PFSK-1 (cell line): ENCODE measurements around the gene DPF3.

ENCODE experiments used
- FOXP2 ChIP-seq: optimal IDR thresholded peaks from 2 replicates; pipeline ENCODE3; 2011; ENCODE audit warnings: borderline replicate concordance, control low read depth, inconsistent platforms; ENCODE audit not compliant: insufficient read depth; ENCODE audit errors: extremely low read length, extremely low read depth
- POLR2AphosphoS5 ChIP-seq: IDR thresholded peaks from 2 replicates; pipeline ENCODE4 v1.6.1; 2012; ENCODE audit warnings: low read depth, mild to moderate bottlenecking, control low read depth, low read length, moderate library complexity
- SIN3A ChIP-seq: IDR thresholded peaks from 2 replicates; pipeline ENCODE4 v1.6.1; 2012; ENCODE audit warnings: mild to moderate bottlenecking, low read length, moderate library complexity, borderline replicate concordance; ENCODE audit not compliant: insufficient read depth
- TAF1 ChIP-seq: IDR thresholded peaks from 2 replicates; pipeline ENCODE4 v1.6.1; 2012; ENCODE audit warnings: low read length, control low read depth, borderline replicate concordance; ENCODE audit not compliant: insufficient read depth
- TF ChIP-seq, protein P1 (sequence below), 2 experiments: IDR thresholded peaks; 2 replicates each; pipeline versions ENCODE4 v1.6.1 to v1.8.0; 2011 to 2012; ENCODE audit warnings: low read depth in 2 of 2, low read length in 2 of 2, control low read depth in 1 of 2, inconsistent platforms in 1 of 2, mild to moderate bottlenecking in 1 of 2, moderate library complexity in 1 of 2; ENCODE audit not compliant: insufficient read depth in 1 of 2

Gene DPF3

DNA sequence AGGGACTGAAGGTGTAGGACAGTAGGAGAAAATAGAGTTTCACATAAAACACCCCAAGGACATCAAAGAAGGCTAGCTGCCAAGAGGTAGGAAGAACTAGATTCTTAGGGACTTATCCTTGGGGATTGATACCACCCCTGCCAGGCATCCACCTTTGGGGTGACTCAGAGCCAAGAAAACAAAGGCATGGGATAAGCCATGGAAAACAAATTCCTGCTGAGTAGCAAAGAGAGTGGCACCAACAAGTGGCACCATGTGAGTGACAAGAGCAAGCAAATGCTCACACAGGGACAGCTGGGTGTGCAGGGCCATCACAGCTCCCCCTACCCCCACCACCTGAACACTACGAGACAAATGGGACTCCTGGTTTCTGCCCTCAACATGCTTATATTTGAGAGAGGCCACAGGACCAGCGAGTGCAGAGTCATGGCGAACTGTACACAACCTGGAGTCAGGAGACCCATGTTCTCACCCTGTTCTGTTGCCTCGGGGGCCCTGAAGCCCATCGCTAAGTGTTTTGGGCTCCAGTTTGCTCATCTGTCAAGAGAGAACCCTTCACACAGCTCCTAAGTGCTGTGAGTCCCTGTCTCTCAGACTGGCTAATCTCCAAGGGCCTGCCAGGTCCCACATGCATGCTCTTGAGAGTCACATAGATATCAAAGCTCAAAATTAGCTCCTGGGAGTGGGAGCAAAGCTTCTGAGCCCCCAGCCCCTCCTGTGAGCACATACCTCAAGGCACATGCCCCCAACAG, 91.9 kb downstream of the DPF3 start:
- TF ChIP-seq SIN3A (no peak), FOXP2 (no peak), TAF1 (no peak), POLR2AphosphoS5 (no peak)
- TF ChIP-seq, protein P1, sequence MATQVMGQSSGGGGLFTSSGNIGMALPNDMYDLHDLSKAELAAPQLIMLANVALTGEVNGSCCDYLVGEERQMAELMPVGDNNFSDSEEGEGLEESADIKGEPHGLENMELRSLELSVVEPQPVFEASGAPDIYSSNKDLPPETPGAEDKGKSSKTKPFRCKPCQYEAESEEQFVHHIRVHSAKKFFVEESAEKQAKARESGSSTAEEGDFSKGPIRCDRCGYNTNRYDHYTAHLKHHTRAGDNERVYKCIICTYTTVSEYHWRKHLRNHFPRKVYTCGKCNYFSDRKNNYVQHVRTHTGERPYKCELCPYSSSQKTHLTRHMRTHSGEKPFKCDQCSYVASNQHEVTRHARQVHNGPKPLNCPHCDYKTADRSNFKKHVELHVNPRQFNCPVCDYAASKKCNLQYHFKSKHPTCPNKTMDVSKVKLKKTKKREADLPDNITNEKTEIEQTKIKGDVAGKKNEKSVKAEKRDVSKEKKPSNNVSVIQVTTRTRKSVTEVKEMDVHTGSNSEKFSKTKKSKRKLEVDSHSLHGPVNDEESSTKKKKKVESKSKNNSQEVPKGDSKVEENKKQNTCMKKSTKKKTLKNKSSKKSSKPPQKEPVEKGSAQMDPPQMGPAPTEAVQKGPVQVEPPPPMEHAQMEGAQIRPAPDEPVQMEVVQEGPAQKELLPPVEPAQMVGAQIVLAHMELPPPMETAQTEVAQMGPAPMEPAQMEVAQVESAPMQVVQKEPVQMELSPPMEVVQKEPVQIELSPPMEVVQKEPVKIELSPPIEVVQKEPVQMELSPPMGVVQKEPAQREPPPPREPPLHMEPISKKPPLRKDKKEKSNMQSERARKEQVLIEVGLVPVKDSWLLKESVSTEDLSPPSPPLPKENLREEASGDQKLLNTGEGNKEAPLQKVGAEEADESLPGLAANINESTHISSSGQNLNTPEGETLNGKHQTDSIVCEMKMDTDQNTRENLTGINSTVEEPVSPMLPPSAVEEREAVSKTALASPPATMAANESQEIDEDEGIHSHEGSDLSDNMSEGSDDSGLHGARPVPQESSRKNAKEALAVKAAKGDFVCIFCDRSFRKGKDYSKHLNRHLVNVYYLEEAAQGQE (IDR thresholded peaks at IDR 0.05; ENCODE audit: insufficient read depth in 1 of 2, low read depth in 2 of 2, low read length in 2 of 2), result no peak

DNA sequence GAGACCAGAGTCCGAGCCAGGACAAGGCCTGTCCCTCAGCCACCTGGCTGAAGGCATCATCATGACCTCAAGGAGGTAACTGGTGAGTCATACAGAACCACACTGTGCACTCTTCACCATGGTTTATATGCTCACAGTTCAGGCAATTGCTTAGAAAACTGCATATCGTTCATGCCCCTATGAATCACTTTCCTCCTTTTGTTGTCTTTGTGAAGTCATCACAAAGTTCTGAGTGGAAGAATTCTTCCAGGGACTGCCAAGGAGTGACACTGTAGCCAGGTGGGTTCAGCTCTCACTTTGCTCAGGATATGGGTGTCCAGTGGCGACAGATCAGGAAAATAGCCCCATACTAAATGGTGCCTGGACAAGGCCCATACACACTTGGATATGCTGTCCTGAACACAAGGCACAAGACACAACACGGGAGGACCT, 92.5 kb downstream of the DPF3 start:
- TF ChIP-seq SIN3A (no peak), POLR2AphosphoS5 (no peak), TAF1 (no peak), FOXP2 (no peak)
- TF ChIP-seq, protein P1 (IDR thresholded peaks at IDR 0.05; ENCODE audit: insufficient read depth in 1 of 2, low read depth in 2 of 2, low read length in 2 of 2), result no peak

DNA sequence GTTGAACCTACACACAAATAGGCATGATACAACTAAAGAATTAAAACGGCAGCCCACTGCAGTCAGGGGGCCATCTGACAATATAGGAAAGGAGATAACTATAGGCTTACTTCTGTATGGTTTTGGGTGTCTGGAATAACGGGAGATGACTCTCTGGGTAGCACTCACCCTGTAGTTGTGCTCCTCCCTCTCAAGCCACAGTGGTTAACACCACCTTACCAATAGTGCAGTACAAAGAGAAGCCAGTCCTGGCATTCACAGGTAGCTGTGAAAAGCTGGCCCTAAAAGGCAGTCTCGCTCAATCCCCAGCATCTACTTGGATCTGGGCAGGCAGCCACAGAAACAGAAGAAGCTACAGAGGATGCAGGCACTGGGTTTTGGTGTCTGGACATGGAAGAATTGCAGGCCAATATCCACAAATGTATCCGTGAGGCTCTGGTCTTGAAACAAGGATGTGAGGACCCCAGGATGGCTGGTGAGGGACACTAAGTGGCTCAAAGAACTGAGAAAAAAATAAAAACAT, 93.0 kb downstream of the DPF3 start:
- TF ChIP-seq POLR2AphosphoS5 (no peak), SIN3A (no peak), TAF1 (no peak), FOXP2 (no peak)
- TF ChIP-seq, protein P1 (IDR thresholded peaks at IDR 0.05; ENCODE audit: insufficient read depth in 1 of 2, low read depth in 2 of 2, low read length in 2 of 2), result no peak

DNA sequence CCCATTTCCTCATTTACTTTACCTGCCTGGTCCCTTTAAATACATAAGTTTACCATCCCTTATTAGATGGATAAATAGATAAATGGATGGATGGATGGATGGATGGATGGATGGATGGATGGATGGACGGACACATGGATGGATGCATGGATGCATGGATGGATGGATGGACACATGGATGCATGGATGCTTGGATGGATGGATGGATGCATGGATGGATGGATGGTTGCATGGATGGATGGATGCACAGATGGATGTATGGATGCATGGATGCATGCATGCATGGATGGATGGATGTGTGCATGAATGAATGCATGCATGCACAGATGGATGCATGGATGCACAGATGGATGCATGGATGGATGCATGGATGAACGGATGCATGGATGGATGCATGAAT, 93.6 kb downstream of the DPF3 start:
- TF ChIP-seq FOXP2 (no peak), TAF1 (no peak), POLR2AphosphoS5 (no peak), SIN3A (no peak)
- TF ChIP-seq, protein P1 (IDR thresholded peaks at IDR 0.05; ENCODE audit: insufficient read depth in 1 of 2, low read depth in 2 of 2, low read length in 2 of 2), result no peak

DNA sequence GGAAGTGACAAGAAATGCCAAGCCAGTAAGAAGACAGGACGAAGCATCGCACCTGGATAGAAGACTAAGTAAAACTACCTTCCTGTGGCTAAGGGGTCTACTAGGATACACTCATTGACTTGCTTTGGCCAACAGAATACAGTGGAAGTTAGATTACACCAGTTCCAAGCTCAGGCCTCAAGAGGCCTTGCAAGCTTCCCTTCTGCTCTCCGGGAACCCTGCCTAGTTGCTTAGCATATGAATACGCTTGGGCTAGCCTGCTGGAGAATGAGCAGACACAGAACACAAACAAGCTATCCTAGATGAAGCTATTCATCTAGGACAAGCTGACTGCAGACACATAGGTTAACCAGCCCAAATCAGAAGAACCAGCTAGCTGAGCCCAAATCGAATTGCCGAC, 97.0 kb downstream of the DPF3 start:
- TF ChIP-seq, protein P1 (IDR thresholded peaks at IDR 0.05; ENCODE audit: insufficient read depth in 1 of 2, low read depth in 2 of 2, low read length in 2 of 2), result no peak
- TF ChIP-seq SIN3A, result no peak
- TF ChIP-seq FOXP2, result no peak
- no peak for TF ChIP-seq TAF1
- no peak for TF ChIP-seq POLR2AphosphoS5
